Endometrial microvascular endothelial cells (primary cell): Measurements from ENCODE around the gene VSTM2L. TPM values are rescaled to one million over a fixed set of nuclear protein-coding genes. Genes with fewer than 3 reads are reported as not detected.

Experiments used
- in situ Hi-C: cut with HindIII; loops from 2 replicates; pipeline ENCODE4 v1.10.0; 2017; ENCODE audit warnings: low sequenced_read_pairs, low pct_unique_long_range_greater_than_20kb; ENCODE audit errors: inconsistent ontology term
- total RNA-seq: library from RNA; depleted of rRNA; stranded (reverse); fragments of >200 nt; gene quantifications from one replicate; pipeline ENCODE4 v1.2.3, GENCODE V29; 2015; ENCODE audit errors: inconsistent ontology term

The VSTM2L gene
- total RNA-seq, 1 donor from 2014 or later = 0.09 TPM

- in situ Hi-C loops = no loop called here
Observed at GRCh38 chr20:37972256-37973058, 69.5 kb downstream of the VSTM2L start.

DNA sequence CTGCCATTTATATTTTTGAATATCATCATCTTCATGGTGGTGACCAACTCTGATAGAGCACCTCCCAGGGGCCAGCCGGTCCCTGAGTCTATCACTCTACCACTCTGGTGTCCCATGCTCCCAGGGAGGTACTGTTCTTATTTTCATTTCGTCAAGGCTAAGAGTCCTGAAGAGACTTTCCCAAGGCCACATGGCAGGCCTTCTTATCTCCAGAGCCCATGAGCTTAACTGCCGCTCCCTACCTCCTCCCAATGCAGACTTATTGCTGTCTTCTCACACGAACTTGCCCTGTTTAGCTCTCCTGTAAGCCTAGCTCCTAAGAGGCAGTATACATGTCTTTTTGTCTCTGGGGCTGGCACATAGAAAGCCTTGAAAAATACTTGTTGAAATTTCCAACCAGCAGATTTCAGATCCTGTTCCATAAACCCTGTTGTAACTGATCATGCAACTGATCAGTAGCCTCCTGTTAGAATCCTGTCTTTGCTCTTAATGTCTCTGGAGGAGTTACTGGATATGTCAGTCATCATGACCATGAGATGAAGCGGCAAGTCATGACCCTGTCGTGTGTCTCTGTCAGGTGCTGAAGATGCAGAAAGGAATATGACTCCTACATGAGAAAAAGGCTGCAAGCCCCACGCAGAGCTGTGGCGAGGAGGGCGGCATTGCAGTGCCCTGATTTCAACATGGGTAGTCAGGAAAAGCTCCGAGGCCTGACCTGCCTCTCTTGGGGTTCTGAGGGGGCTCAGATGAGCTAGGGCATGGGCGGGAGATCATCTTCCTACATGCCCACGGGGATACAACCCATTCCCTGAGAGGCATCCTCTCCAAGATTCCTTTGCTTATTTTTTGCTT lies 70.4 kb downstream of the VSTM2L start:
- in situ Hi-C loops = no loop called here

DNA sequence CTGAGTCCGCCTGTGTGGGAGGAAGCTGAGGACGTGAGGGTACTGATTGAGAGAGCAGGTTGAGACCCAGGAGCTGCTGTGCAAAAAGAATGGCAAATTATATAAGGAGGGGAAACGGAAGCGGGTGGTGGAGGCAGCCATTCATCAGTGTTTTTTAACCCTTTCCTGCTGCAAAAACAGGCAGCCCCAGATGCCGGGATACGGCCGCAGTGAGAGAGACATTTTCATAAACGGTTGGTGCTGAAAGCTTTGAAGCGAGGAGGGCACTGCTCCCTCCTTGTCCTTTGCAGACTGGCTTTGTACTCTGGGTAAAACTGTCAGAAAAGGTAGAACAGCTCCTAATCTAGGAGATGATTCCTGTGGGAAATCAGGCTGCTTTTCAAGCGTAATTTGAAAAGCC lies 74.0 kb downstream of the VSTM2L start:
- in situ Hi-C loops = no loop called here

DNA sequence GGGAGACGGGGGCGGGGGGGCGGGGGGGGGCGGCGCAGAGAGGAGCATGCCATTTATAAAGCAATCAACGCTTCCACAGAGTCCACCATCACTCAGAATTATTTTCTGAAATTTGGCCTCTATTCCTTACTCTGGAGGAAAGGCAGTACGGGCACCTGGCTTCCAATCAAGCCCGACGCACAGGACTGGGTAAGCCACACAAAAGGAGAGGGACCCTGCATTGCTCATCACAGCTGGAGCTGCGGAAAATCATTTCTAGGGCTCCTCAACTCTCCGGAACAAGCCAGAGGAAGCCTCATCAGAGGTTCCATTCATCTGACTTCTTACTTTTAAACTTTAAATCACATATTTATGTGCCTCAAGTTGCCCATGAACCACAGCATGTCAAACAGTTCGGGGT lies 74.4 kb downstream of the VSTM2L start:
- in situ Hi-C loops = no loop called here

DNA sequence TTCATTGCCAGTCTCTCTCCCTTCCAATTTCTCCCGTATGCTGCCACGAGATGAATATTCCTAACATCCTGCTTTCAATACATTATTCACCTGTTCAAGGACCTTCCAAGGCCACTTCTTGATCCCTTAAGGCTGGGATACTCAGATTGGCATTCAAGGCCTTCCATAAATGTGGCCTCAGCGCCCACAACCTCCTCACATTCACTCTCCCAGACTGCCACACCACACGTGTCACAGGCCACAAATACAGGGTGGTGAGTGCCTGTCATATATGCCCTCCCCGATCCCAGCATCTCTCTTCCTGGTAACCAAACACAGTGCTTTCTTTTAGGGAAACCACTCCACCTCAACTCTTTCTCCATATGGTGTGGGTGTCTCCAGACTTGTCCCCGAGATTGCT lies 74.9 kb downstream of the VSTM2L start:
- in situ Hi-C loops = no loop called here

DNA sequence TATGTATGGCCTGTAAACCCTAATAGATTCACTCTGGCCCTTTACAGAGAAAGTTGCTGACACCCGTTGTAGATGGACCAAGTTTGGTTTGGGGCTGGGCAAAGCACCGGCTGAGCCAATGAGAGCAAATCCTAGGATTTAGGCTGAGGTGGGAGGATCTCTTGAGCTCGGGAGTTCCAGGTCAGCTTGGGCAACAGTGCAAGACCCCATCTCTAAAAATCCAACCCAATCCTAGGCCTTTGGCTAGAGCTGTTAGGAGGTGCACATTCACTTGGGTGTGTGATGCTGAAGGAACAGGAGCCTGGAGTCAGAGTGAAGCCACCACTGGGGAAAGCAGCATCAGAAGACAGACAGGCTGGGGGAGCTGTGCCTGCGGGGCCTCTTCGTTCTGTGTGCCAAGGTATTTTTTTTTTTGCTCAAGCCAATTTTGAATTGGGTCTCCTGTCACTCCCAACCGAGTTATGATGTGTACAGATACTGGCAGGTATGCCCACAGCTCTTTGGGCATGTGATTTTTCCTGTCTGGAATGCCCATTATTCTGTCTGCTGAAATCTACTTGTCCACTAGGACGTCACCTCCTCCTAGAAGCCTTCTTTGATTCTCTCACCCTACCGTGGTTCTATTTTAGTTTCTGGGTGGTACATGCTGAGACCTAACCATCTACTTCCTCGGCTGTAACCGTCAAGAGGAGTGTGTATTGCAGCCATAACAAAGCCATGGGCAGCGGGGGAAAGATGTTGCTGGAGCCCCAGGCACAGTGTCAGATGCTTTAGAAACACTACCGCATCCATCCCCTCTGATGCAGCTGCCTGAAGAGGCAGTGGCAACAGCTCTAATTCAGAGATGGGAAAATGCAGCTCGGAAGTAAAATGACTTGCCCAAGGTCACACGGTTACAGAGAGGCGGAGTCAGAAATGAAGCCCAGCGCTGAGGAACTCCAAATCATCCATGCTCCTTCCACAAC lies 76.4 kb downstream of the VSTM2L start:
- in situ Hi-C loops = no loop called here

GRCh38 chr20:37980383-37980782 lies 77.5 kb downstream of the VSTM2L start:
- in situ Hi-C loops = no loop called here

DNA sequence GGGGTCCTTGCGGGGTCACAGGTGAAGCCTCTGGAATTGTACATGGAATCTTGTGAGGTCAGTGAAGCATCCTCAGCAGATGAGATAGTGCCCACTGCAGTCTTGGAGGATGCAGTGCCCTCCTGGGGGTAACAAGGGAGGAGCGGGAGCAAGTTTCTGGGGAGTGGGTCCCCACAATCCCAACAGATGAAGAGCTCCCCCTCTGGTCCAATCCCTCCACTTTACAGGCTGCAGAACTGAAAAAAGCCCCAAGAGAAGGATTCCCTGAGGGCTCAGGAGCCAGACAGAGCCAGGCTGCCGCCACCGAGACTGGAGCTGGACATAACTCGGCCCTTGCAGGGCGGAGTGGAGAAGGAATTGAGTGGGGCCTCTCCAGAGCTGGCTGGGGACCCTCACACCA lies 77.9 kb downstream of the VSTM2L start:
- in situ Hi-C loops = no loop called here

GRCh38 chr20:37981568-37981967 lies 78.6 kb downstream of the VSTM2L start:
- in situ Hi-C loops = no loop called here

GRCh38 chr20:37983286-37983685 lies 80.4 kb downstream of the VSTM2L start:
- in situ Hi-C loops = no loop called here

DNA sequence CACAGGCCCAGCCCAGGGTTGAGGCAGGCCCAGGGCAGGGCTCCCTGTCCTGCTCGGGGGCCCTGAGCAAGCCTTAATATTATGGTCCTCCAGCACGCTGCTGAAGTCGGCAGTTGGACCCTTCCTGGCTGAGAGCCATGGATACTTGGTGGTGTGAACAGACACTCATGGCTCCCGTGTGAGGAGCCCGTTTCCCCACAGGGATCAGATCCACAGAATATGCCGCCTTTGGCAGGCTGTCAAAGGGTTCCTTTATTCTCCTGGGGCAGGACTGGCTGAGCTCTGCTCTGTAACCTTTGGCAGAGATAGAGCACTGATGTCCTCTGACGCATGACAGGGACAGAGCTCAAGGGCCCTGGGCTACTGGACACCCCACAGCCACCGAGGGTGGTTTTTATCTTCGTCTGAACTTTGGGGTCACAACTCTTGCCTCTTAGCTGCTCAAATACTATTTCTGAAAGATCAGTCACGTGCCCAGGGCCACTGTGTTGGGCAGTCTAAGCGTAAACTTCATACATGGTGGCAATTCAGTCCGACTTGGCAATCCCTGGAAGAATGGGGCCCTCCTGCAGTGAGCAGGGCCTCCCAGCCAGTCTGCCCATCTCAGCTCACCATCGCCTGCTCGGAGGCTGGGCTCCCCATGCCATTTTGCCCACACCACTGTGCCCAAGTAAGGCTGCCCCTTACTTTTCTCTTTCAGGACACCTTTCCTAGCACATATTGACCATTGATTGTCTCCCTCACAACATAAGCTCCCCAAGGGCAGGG lies 81.3 kb downstream of the VSTM2L start:
- in situ Hi-C loops = no loop called here

DNA sequence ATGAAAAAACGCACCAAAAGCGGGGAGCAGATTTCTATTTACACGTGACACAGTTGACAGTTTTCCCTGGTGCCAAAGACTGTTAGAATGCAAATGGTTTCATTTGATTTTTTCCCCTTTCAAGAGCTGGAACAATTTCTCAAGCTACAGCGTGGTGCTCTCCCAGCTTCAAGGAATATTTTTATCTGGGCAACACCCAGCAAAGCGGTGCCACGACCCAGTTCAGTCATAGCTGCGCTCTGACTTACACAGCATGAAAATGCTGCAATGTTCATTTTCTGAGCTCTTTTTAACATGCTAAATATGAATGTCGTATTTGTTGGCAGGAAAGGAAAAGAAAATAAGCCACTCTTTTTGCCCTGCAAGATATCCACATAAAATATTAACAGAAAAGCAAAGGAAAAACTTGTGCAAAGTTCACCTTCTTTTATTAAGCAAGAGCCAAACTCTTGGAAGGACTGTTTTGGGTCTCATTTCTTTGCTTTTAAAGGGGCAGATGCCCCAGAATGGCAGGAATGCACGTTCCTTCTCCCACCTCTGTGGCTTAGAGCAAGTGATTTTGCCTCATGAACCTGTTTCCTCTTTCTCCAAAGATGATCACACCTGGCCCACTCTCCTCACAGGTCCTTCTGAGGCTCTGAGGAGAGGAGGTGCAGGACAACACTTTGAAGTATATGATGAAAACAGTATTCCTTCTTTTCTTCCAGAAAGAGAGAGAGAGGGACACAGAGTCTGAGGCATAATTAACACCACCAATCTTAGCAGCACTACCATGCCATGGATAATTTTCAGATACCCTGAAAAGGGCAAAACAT lies 83.3 kb downstream of the VSTM2L start:
- in situ Hi-C loops = no loop called here

DNA sequence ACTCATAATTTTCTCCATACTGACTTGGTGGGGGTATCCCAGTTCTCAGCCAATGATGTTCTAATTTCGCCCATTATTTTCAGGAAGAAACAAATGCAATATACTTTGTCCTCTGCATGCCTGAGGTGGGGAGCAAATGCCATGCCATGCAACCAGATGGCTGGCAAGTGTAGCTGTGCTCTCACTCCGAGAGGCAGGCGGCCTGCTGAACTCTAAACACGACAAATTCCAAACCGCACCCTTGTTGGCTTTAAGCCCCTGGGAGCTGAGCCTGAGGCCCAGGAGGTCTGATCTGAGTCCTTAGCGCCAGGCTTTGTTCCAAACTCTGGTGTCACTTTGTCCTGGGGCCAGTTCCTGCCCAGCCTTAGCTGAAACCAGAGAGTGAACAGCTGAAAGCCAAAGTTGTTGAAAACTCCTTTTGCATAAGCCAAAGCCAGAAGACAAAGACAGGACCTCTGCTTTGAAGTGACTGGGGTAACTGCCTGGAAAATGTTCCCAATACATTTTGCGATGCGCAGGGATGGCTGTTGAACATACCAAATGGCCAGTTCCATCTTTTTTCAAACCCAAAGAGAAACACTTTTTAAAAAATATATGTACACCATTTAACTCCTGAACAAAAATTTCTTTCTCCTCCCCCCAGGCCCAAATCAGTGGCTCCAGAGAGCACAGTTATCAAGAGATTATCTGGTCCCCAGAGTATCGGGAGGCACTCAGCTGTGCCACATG lies 84.1 kb downstream of the VSTM2L start:
- in situ Hi-C loops = no loop called here

- in situ Hi-C loops = no loop called here
Observed at GRCh38 chr20:37987602-37988290, 84.8 kb downstream of the VSTM2L start.

GRCh38 chr20:37988306-37988954 lies 85.5 kb downstream of the VSTM2L start:
- in situ Hi-C loops = no loop called here
